Osteoblast (primary cell): ENCODE measurements around the gene ASMT. TPM values are rescaled to one million over a fixed set of nuclear protein-coding genes. Genes with fewer than 3 reads are reported as not detected.

Source experiments
- DNase-seq: peaks from one replicate; pipeline ENCODE4 v3.0.0; 2011; ENCODE audit warnings: low spot score, mixed read lengths; ENCODE audit not compliant: insufficient read length; ENCODE audit errors: missing footprints
- H2AFZ ChIP-seq: 2 replicates; pipeline ENCODE4 v1.6.0; 2011; ENCODE audit warnings: mild to moderate bottlenecking, low read length
- H3K27ac ChIP-seq: 2 replicates; pipeline ENCODE4 v1.5.1; 2011; ENCODE audit warnings: mild to moderate bottlenecking, low read depth, low read length, moderate library complexity
- H3K27me3 ChIP-seq: 2 replicates; pipeline ENCODE4 v1.6.0; 2012; ENCODE audit warnings: mild to moderate bottlenecking, control low read depth, inconsistent platforms, low read length, moderate library complexity; ENCODE audit not compliant: insufficient read depth
- H3K36me3 ChIP-seq: 2 replicates; pipeline ENCODE4 v1.5.1; 2011; ENCODE audit warnings: mild to moderate bottlenecking, low read length, control low read depth, moderate library complexity; ENCODE audit not compliant: insufficient read depth
- H3K4me1 ChIP-seq: 2 replicates; pipeline ENCODE4 v1.5.1; 2011; ENCODE audit warnings: mild to moderate bottlenecking, low read length, control low read depth, moderate library complexity; ENCODE audit not compliant: insufficient read depth
- H3K4me2 ChIP-seq: 2 replicates; pipeline ENCODE4 v1.6.0; 2011; ENCODE audit warnings: mild to moderate bottlenecking, low read length; ENCODE audit not compliant: insufficient read depth
- H3K4me3 ChIP-seq: fragments of 200-600 bp; sonication (generic); 3 replicates; pipeline ENCODE4 v1.5.1; 2012; ENCODE audit warnings: mild to moderate bottlenecking, low read length, inconsistent platforms; ENCODE audit not compliant: insufficient read depth
- H3K79me2 ChIP-seq: 2 replicates; pipeline ENCODE4 v1.6.0; 2012; ENCODE audit warnings: mild to moderate bottlenecking, low read length, control low read depth, inconsistent platforms; ENCODE audit not compliant: insufficient read depth
- H3K9me3 ChIP-seq: 2 replicates; pipeline ENCODE4 v1.5.1; 2011; ENCODE audit warnings: low read depth, low read length, control low read depth
- H4K20me1 ChIP-seq: 2 replicates; pipeline ENCODE4 v1.6.0; 2012; ENCODE audit warnings: mild to moderate bottlenecking, low read length, control low read depth; ENCODE audit not compliant: insufficient read depth
- CTCF ChIP-seq: IDR thresholded peaks from 2 replicates; pipeline ENCODE4 v1.5.1; 2011; ENCODE audit warnings: mild to moderate bottlenecking, low read depth, low read length, moderate library complexity; ENCODE audit errors: extremely low read depth
- total RNA-seq: library from RNA; depleted of rRNA; stranded (reverse); fragments of >200 nt; gene quantifications from 2 replicates; pipeline ENCODE4 v1.2.3, GENCODE V29; 2012

Gene ASMT
- total RNA-seq, 1 donor = 0.36 TPM

GRCh38 chrX:1587161-1587560 is 27.7 kb upstream of the ASMT start:
- Histone ChIP-seq H3K36me3 (no peaks in the 10 kb centered on the region), H3K4me2 (no peak overlapping the region), H3K4me1 (peaks cover 3% of the 10 kb centered on the region), H3K27ac (no peak overlapping the region), H4K20me1 (peaks cover under 1% of the 10 kb centered on the region), H2AFZ (peak overlapping the region; percentile 59), H3K4me3 (no peak overlapping the region), H3K27me3 (no peaks in the 10 kb centered on the region), H3K9me3 (no peaks in the 10 kb centered on the region), H3K79me2 (peaks cover 8% of the 10 kb centered on the region)
- no peak for TF ChIP-seq CTCF
- DNase-seq = peak; percentile 72

GRCh38 chrX:1589356-1590130 is 25.3 kb upstream of the ASMT start:
- Histone ChIP-seq H3K27me3 (no peaks in the 10 kb centered on the region), H3K36me3 (peaks cover 12% of the 10 kb centered on the region), H3K4me3 (no peak overlapping the region), H3K4me1 (peaks cover 8% of the 10 kb centered on the region), H3K79me2 (peaks cover 31% of the 10 kb centered on the region), H3K27ac (no peak overlapping the region), H4K20me1 (peaks cover 22% of the 10 kb centered on the region), H3K9me3 (no peaks in the 10 kb centered on the region), H2AFZ (no peak overlapping the region), H3K4me2 (no peak overlapping the region)
- DNase-seq = no peak
- no peak for TF ChIP-seq CTCF

GRCh38 chrX:1591102-1591862 is 23.6 kb upstream of the ASMT start, which contains the start of gene AKAP17A:
Gene AKAP17A, plus strand, starts transcription at chrX:1591604. Its CDS starts 1,859 bp downstream, at chrX:1593463.
- peak; percentile 100 for DNase-seq
- Histone ChIP-seq H4K20me1 (peaks cover 36% of the 10 kb centered on the region), H3K9me3 (no peaks in the 10 kb centered on the region), H3K27me3 (no peaks in the 10 kb centered on the region), H3K27ac (peak within 1 kb of the TSS; percentile 76), H2AFZ (peak within 1 kb of the TSS; percentile 20), H3K4me3 (peak within 1 kb of the TSS; percentile 91), H3K4me1 (peaks cover 8% of the 10 kb centered on the region), H3K36me3 (peaks cover 28% of the 10 kb centered on the region), H3K4me2 (peak within 1 kb of the TSS; percentile 93), H3K79me2 (peaks cover 49% of the 10 kb centered on the region)
- TF ChIP-seq CTCF = no peak

GRCh38 chrX:1591863-1592469 is 22.9 kb upstream of the ASMT start:
- Histone ChIP-seq H2AFZ (no peak overlapping the region), H3K4me3 (peak overlapping the region; percentile 91), H3K9me3 (no peaks in the 10 kb centered on the region), H3K36me3 (peaks cover 30% of the 10 kb centered on the region), H3K4me1 (peaks cover 8% of the 10 kb centered on the region), H3K27ac (peak overlapping the region; percentile 76), H3K79me2 (peaks cover 52% of the 10 kb centered on the region), H4K20me1 (peaks cover 39% of the 10 kb centered on the region), H3K4me2 (peak overlapping the region; percentile 93), H3K27me3 (no peaks in the 10 kb centered on the region)
- DNase-seq = peak; percentile 88
- no peak for TF ChIP-seq CTCF
